IPS-18a (cell line): ENCODE measurements around the gene STEAP3.

Experiments
- H3K27ac ChIP-seq: one replicate; pipeline ENCODE4 v1.5.1; 2013; ENCODE audit warnings: low read length
- H3K27me3 ChIP-seq: one replicate; pipeline ENCODE4 v1.6.1; 2013; ENCODE audit warnings: mild to moderate bottlenecking, low read length; ENCODE audit not compliant: control insufficient read depth, insufficient read depth
- H3K36me3 ChIP-seq: one replicate; pipeline ENCODE4 v1.6.1; 2013; ENCODE audit warnings: low read depth, low read length; ENCODE audit not compliant: control insufficient read depth
- H3K4me1 ChIP-seq: one replicate; pipeline ENCODE4 v1.6.1; 2013; ENCODE audit warnings: low read depth, low read length; ENCODE audit not compliant: control insufficient read depth
- H3K4me3 ChIP-seq: one replicate; pipeline ENCODE4 v1.5.1; 2013; ENCODE audit warnings: low read length
- H3K9ac ChIP-seq: one replicate; pipeline ENCODE4 v1.6.1; 2013; ENCODE audit warnings: mild to moderate bottlenecking, low read length, moderate library complexity
- H3K9me3 ChIP-seq: one replicate; pipeline ENCODE4 v1.6.1; 2013; ENCODE audit warnings: low read depth, low read length; ENCODE audit not compliant: control insufficient read depth

The STEAP3 gene

GRCh38 chr2:119230219-119231185, 6.9 kb downstream of the STEAP3 start:
- Histone ChIP-seq H3K36me3 (no peaks in the 10 kb centered on the region), H3K4me3 (no peak overlapping the region), H3K27ac (no peak overlapping the region), H3K27me3 (no peaks in the 10 kb centered on the region), H3K9ac (no peak overlapping the region), H3K9me3 (no peaks in the 10 kb centered on the region), H3K4me1 (peaks cover 15% of the 10 kb centered on the region)

GRCh38 chr2:119231975-119232665, 8.5 kb downstream of the STEAP3 start:
- no peak overlapping the region for H3K4me3 ChIP-seq

GRCh38 chr2:119232666-119232993, 9.0 kb downstream of the STEAP3 start:
- Histone ChIP-seq H3K9me3 (no peaks in the 10 kb centered on the region), H3K9ac (no peak overlapping the region), H3K27me3 (no peaks in the 10 kb centered on the region), H3K27ac (no peak overlapping the region), H3K4me3 (no peak overlapping the region), H3K36me3 (no peaks in the 10 kb centered on the region), H3K4me1 (peaks cover 15% of the 10 kb centered on the region)

More at GRCh38 chr2:119231975-119232665, 8.5 kb downstream of the STEAP3 start:
- H3K27me3 ChIP-seq = no peaks in the 10 kb centered on the region
- no peaks in the 10 kb centered on the region for H3K9me3 ChIP-seq
- H3K4me1 ChIP-seq = peaks cover 15% of the 10 kb centered on the region
- H3K27ac ChIP-seq = no peak overlapping the region
- no peak overlapping the region for H3K9ac ChIP-seq
- H3K36me3 ChIP-seq = no peaks in the 10 kb centered on the region

GRCh38 chr2:119233326-119234020, 9.8 kb downstream of the STEAP3 start:
- no peaks in the 10 kb centered on the region for H3K36me3 ChIP-seq
- no peak overlapping the region for H3K9ac ChIP-seq
- H3K9me3 ChIP-seq = no peaks in the 10 kb centered on the region
- H3K4me3 ChIP-seq = no peak overlapping the region
- H3K4me1 ChIP-seq = peaks cover 15% of the 10 kb centered on the region
- no peaks in the 10 kb centered on the region for H3K27me3 ChIP-seq
- no peak overlapping the region for H3K27ac ChIP-seq

- no peak overlapping the region for H3K9ac ChIP-seq
- H3K27me3 ChIP-seq = no peaks in the 10 kb centered on the region
- no peaks in the 10 kb centered on the region for H3K36me3 ChIP-seq
- peaks cover 15% of the 10 kb centered on the region for H3K4me1 ChIP-seq
- no peaks in the 10 kb centered on the region for H3K9me3 ChIP-seq
- H3K27ac ChIP-seq = no peak overlapping the region
- no peak overlapping the region for H3K4me3 ChIP-seq
Observed at GRCh38 chr2:119234021-119235019, 10.7 kb downstream of the STEAP3 start.

GRCh38 chr2:119236796-119237195, 13.2 kb downstream of the STEAP3 start:
- no peak overlapping the region for H3K27ac ChIP-seq
- no peaks in the 10 kb centered on the region for H3K36me3 ChIP-seq
- no peaks in the 10 kb centered on the region for H3K27me3 ChIP-seq
- no peaks in the 10 kb centered on the region for H3K9me3 ChIP-seq
- H3K4me1 ChIP-seq = peaks cover 19% of the 10 kb centered on the region
- no peak overlapping the region for H3K9ac ChIP-seq
- no peak overlapping the region for H3K4me3 ChIP-seq

- no peaks in the 10 kb centered on the region for H3K27me3 ChIP-seq
- H3K9me3 ChIP-seq = no peaks in the 10 kb centered on the region
- no peaks in the 10 kb centered on the region for H3K36me3 ChIP-seq
- H3K4me3 ChIP-seq = no peak overlapping the region
- H3K27ac ChIP-seq = no peak overlapping the region
- no peak overlapping the region for H3K9ac ChIP-seq
- H3K4me1 ChIP-seq = peaks cover 11% of the 10 kb centered on the region
Observed at GRCh38 chr2:119240311-119241204, 16.9 kb downstream of the STEAP3 start.

- Histone ChIP-seq H3K9me3 (no peaks in the 10 kb centered on the region), H3K9ac (no peak overlapping the region), H3K4me1 (peaks cover 11% of the 10 kb centered on the region), H3K27ac (no peak overlapping the region), H3K36me3 (no peaks in the 10 kb centered on the region), H3K27me3 (no peaks in the 10 kb centered on the region), H3K4me3 (no peak overlapping the region)
Observed at GRCh38 chr2:119241205-119241532, 17.5 kb downstream of the STEAP3 start.

- no peak overlapping the region for H3K27ac ChIP-seq
- no peak overlapping the region for H3K4me3 ChIP-seq
- H3K9ac ChIP-seq = no peak overlapping the region
- H3K4me1 ChIP-seq = peaks cover 11% of the 10 kb centered on the region
- H3K9me3 ChIP-seq = no peaks in the 10 kb centered on the region
- H3K27me3 ChIP-seq = no peaks in the 10 kb centered on the region
- no peaks in the 10 kb centered on the region for H3K36me3 ChIP-seq
Observed at GRCh38 chr2:119242276-119243119, 18.9 kb downstream of the STEAP3 start.
